Measurements from ENCODE around the gene SH3RF1.

The SH3RF1 gene

GRCh38 chr4:169163495-169163894, 107.3 kb downstream of the SH3RF1 start:
- DNase-seq (ENCODE audit: low spot score), result no peak

- no peak for DNase-seq (ENCODE audit: low spot score)
These were observed 109.9 kb downstream of the SH3RF1 start for GRCh38 chr4:169160825-169161224.

GRCh38 chr4:169159624-169160171, 111.1 kb downstream of the SH3RF1 start:
- no peak for DNase-seq (ENCODE audit: low spot score)

GRCh38 chr4:169158861-169159260, 111.9 kb downstream of the SH3RF1 start:
- no peak for DNase-seq (ENCODE audit: low spot score)

GRCh38 chr4:169158046-169158445, 112.7 kb downstream of the SH3RF1 start:
- no peak for DNase-seq (ENCODE audit: low spot score)

- DNase-seq (ENCODE audit: low spot score), result no peak
These were observed 114.4 kb downstream of the SH3RF1 start for GRCh38 chr4:169156392-169156791.

GRCh38 chr4:169154121-169154520, 116.6 kb downstream of the SH3RF1 start:
- DNase-seq (ENCODE audit: low spot score), result no peak

GRCh38 chr4:169153481-169154087, 117.2 kb downstream of the SH3RF1 start:
- DNase-seq (ENCODE audit: low spot score), result no peak

GRCh38 chr4:169152899-169153298, 117.9 kb downstream of the SH3RF1 start:
- DNase-seq (ENCODE audit: low spot score), result no peak

GRCh38 chr4:169152098-169152497, 118.7 kb downstream of the SH3RF1 start:
- no peak for DNase-seq (ENCODE audit: low spot score)

GRCh38 chr4:169151671-169152070, 119.1 kb downstream of the SH3RF1 start:
- no peak for DNase-seq (ENCODE audit: low spot score)

- DNase-seq (ENCODE audit: low spot score), result no peak
These were observed 120.0 kb downstream of the SH3RF1 start for GRCh38 chr4:169150806-169151205.

- DNase-seq (ENCODE audit: low spot score), result no peak
These were observed 121.9 kb downstream of the SH3RF1 start for GRCh38 chr4:169148885-169149284.

GRCh38 chr4:169147191-169147590, 123.6 kb downstream of the SH3RF1 start:
- no peak for DNase-seq (ENCODE audit: low spot score)

- DNase-seq (ENCODE audit: low spot score), result no peak
These were observed 126.6 kb downstream of the SH3RF1 start for GRCh38 chr4:169144061-169144600.

GRCh38 chr4:169143335-169143734, 127.4 kb downstream of the SH3RF1 start:
- DNase-seq (ENCODE audit: low spot score), result no peak

GRCh38 chr4:169142906-169143305, 127.8 kb downstream of the SH3RF1 start:
- no peak for DNase-seq (ENCODE audit: low spot score)

GRCh38 chr4:169142391-169142790, 128.4 kb downstream of the SH3RF1 start:
- no peak for DNase-seq (ENCODE audit: low spot score)

GRCh38 chr4:169139021-169139420, 131.7 kb downstream of the SH3RF1 start:
- DNase-seq (ENCODE audit: low spot score), result no peak

- DNase-seq (ENCODE audit: low spot score), result no peak
These were observed 133.2 kb downstream of the SH3RF1 start for GRCh38 chr4:169137558-169137920.

GRCh38 chr4:169136796-169137557, 133.8 kb downstream of the SH3RF1 start:
- DNase-seq (ENCODE audit: low spot score), result no peak

GRCh38 chr4:169136330-169136729, 134.4 kb downstream of the SH3RF1 start:
- DNase-seq (ENCODE audit: low spot score), result no peak

- no peak for DNase-seq (ENCODE audit: low spot score)
These were observed 135.0 kb downstream of the SH3RF1 start for GRCh38 chr4:169135776-169136175.

Data from LoVo (cell line).